Adrenal gland (tissue), 5 donors: ENCODE results near the gene KIF1A.

Source experiments
- POLR2A ChIP-seq, 2 donors: fragments of 450-650 bp; IDR thresholded peaks; one replicate each; pipeline ENCODE4 v1.6.1; 2017; ENCODE audit warnings: antibody characterized with exemption in 2 of 2, mild to moderate bottlenecking in 2 of 2, moderate library complexity in 1 of 2
- TF ChIP-seq, protein P1 (sequence below), 6 experiments: fragments of 450-650 bp in 4 of 6; fragments of 200-600 bp in 2 of 6; sonication (generic) in 1 of 6; IDR thresholded peaks; 1 replicate in 5 of 6; 2 replicates in 1 of 6; pipeline versions ENCODE4 v1.5.1 to v1.8.0; 2016 to 2021; ENCODE audit warnings: antibody characterized with exemption in 6 of 6, mild to moderate bottlenecking in 2 of 6, moderate library complexity in 1 of 6
- donor health status: DM: no; HTN: no; CAD: no.

GRCh38 chr2:240722796-240723735 is 97.0 kb downstream of the KIF1A start:
- TF ChIP-seq, protein P1, sequence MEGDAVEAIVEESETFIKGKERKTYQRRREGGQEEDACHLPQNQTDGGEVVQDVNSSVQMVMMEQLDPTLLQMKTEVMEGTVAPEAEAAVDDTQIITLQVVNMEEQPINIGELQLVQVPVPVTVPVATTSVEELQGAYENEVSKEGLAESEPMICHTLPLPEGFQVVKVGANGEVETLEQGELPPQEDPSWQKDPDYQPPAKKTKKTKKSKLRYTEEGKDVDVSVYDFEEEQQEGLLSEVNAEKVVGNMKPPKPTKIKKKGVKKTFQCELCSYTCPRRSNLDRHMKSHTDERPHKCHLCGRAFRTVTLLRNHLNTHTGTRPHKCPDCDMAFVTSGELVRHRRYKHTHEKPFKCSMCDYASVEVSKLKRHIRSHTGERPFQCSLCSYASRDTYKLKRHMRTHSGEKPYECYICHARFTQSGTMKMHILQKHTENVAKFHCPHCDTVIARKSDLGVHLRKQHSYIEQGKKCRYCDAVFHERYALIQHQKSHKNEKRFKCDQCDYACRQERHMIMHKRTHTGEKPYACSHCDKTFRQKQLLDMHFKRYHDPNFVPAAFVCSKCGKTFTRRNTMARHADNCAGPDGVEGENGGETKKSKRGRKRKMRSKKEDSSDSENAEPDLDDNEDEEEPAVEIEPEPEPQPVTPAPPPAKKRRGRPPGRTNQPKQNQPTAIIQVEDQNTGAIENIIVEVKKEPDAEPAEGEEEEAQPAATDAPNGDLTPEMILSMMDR (IDR thresholded peaks at IDR 0.05), result no peak
- no peak for TF ChIP-seq POLR2A (IDR thresholded peaks at IDR 0.05)
